ENCODE results near the gene DENND1B. TPM values are rescaled to one million over a fixed set of nuclear protein-coding genes. Genes with fewer than 3 reads are reported as not detected.

The DENND1B gene
- total RNA-seq, 1 experiment from 2014 or later: 28.2 TPM

- Mint-ChIP-seq H3K4me1 (ENCODE audit: low read depth, unreplicated experiment) (peaks cover 14% of the 10 kb centered on the region), H3K27ac (ENCODE audit: unreplicated experiment) (no peak overlapping the region), H3K36me3 (ENCODE audit: insufficient read depth, unreplicated experiment) (no peaks in the 10 kb centered on the region), H3K27me3 (ENCODE audit: unreplicated experiment) (no peaks in the 10 kb centered on the region), H3K4me3 (ENCODE audit: low read depth, unreplicated experiment) (no peak overlapping the region), H3K9me3 (ENCODE audit: low read depth, unreplicated experiment) (peaks cover 3% of the 10 kb centered on the region)
- intact Hi-C loops (cut with micrococcal nuclease; ENCODE audit: unreplicated experiment): no loop called here
- BruUV-seq (replicated peaks): no TSS peak
- DNase-seq: no peak
- TF ChIP-seq CTCF (IDR thresholded peaks at IDR 0.05; ENCODE audit: unreplicated experiment): no peak
- CTCF ChIA-PET: no interaction called here
Observed at GRCh38 chr1:197810812-197811211, 35.5 kb upstream of the DENND1B start.

GRCh38 chr1:197808880-197809279 is 33.6 kb upstream of the DENND1B start:
- CTCF ChIA-PET: interaction anchor here (0.7 to 1.0 kb wide), 2 partner anchors 10 to 870 kb away, joined by 3 to 4 read pairs; no protein-coding TSS in a partner anchor
- H3K4me1 Mint-ChIP-seq (ENCODE audit: low read depth, unreplicated experiment): peaks cover 10% of the 10 kb centered on the region
- no peaks in the 10 kb centered on the region for H3K27me3 Mint-ChIP-seq (ENCODE audit: unreplicated experiment)
- no peak for DNase-seq
- H3K36me3 Mint-ChIP-seq (ENCODE audit: insufficient read depth, unreplicated experiment): no peaks in the 10 kb centered on the region
- H3K9me3 Mint-ChIP-seq (ENCODE audit: low read depth, unreplicated experiment): peaks cover 3% of the 10 kb centered on the region
- intact Hi-C loops (cut with micrococcal nuclease; ENCODE audit: unreplicated experiment): no loop called here
- no TSS peak for BruUV-seq (replicated peaks)
- H3K4me3 Mint-ChIP-seq (ENCODE audit: low read depth, unreplicated experiment): no peak overlapping the region
- H3K27ac Mint-ChIP-seq (ENCODE audit: unreplicated experiment): no peak overlapping the region
- no peak for TF ChIP-seq CTCF (IDR thresholded peaks at IDR 0.05; ENCODE audit: unreplicated experiment)

GRCh38 chr1:197807739-197808453 is 32.6 kb upstream of the DENND1B start:
- TF ChIP-seq CTCF (IDR thresholded peaks at IDR 0.05; ENCODE audit: unreplicated experiment): no peak
- Mint-ChIP-seq H3K36me3 (ENCODE audit: insufficient read depth, unreplicated experiment) (no peaks in the 10 kb centered on the region), H3K27ac (ENCODE audit: unreplicated experiment) (no peak overlapping the region), H3K27me3 (ENCODE audit: unreplicated experiment) (no peaks in the 10 kb centered on the region), H3K4me3 (ENCODE audit: low read depth, unreplicated experiment) (no peak overlapping the region), H3K9me3 (ENCODE audit: low read depth, unreplicated experiment) (peaks cover under 1% of the 10 kb centered on the region), H3K4me1 (ENCODE audit: low read depth, unreplicated experiment) (peaks cover 10% of the 10 kb centered on the region)
- CTCF ChIA-PET: no interaction called here
- DNase-seq: no peak
- no TSS peak for BruUV-seq (replicated peaks)
- intact Hi-C loops (cut with micrococcal nuclease; ENCODE audit: unreplicated experiment): no loop called here

GRCh38 chr1:197807216-197807615 is 31.9 kb upstream of the DENND1B start:
- H3K36me3 Mint-ChIP-seq (ENCODE audit: insufficient read depth, unreplicated experiment): no peaks in the 10 kb centered on the region
- H3K4me1 Mint-ChIP-seq (ENCODE audit: low read depth, unreplicated experiment): peaks cover 10% of the 10 kb centered on the region
- H3K9me3 Mint-ChIP-seq (ENCODE audit: low read depth, unreplicated experiment): no peaks in the 10 kb centered on the region
- H3K27me3 Mint-ChIP-seq (ENCODE audit: unreplicated experiment): no peaks in the 10 kb centered on the region
- no peak overlapping the region for H3K4me3 Mint-ChIP-seq (ENCODE audit: low read depth, unreplicated experiment)
- no peak for DNase-seq
- H3K27ac Mint-ChIP-seq (ENCODE audit: unreplicated experiment): no peak overlapping the region
- intact Hi-C loops (cut with micrococcal nuclease; ENCODE audit: unreplicated experiment): no loop called here
- TF ChIP-seq CTCF (IDR thresholded peaks at IDR 0.05; ENCODE audit: unreplicated experiment): no peak
- CTCF ChIA-PET: no interaction called here
- BruUV-seq (replicated peaks): no TSS peak

Data from Calu3 (cell line).